ENCODE data around the gene CSRP1.
A peak's percentile ranks its signal among the peaks of the same experiment; 100 is the strongest.
"Not testable (repeated sequence)": the region's sequence is repeated elsewhere in the genome, so short reads cannot be mapped to it uniquely, and the experiment has no call there.

The CSRP1 gene

GRCh38 chr1:201496296-201496690 lies 10.6 kb downstream of the CSRP1 start:
- no peak for DNase-seq (ENCODE audit: low read depth in 2 of 2)

- no peak for DNase-seq (ENCODE audit: low read depth in 2 of 2)
Measured at GRCh38 chr1:201495551-201496295, 11.2 kb downstream of the CSRP1 start.

- DNase-seq (ENCODE audit: low read depth in 2 of 2) = no peak
Measured at GRCh38 chr1:201493757-201494617, 12.9 kb downstream of the CSRP1 start.

- DNase-seq (ENCODE audit: low read depth in 2 of 2) = not testable (repeated sequence)
Measured at GRCh38 chr1:201493026-201493656, 13.8 kb downstream of the CSRP1 start.

- no peak for DNase-seq (ENCODE audit: low read depth in 2 of 2)
Measured at GRCh38 chr1:201491896-201492511, 14.9 kb downstream of the CSRP1 start.

GRCh38 chr1:201490708-201491131 lies 16.2 kb downstream of the CSRP1 start:
- no peak for DNase-seq (ENCODE audit: low read depth in 2 of 2)

- DNase-seq (ENCODE audit: low read depth in 2 of 2) = no peak
Measured at GRCh38 chr1:201489643-201490261, 17.2 kb downstream of the CSRP1 start.

GRCh38 chr1:201488830-201489589 lies 17.9 kb downstream of the CSRP1 start:
- DNase-seq (ENCODE audit: low read depth in 2 of 2) = no peak

GRCh38 chr1:201487742-201488141 lies 19.2 kb downstream of the CSRP1 start:
- DNase-seq (ENCODE audit: low read depth in 2 of 2) = no peak

- no peak for DNase-seq (ENCODE audit: low read depth in 2 of 2)
Measured at GRCh38 chr1:201486187-201486586, 20.7 kb downstream of the CSRP1 start.

- no peak for DNase-seq (ENCODE audit: low read depth in 2 of 2)
Measured at GRCh38 chr1:201485184-201485774, 21.6 kb downstream of the CSRP1 start.

- no peak for DNase-seq (ENCODE audit: low read depth in 2 of 2)
Measured at GRCh38 chr1:201483373-201483949, 23.5 kb downstream of the CSRP1 start.

- no peak for DNase-seq (ENCODE audit: low read depth in 2 of 2)
Measured at GRCh38 chr1:201482755-201483154, 24.2 kb downstream of the CSRP1 start.

- peak; percentile 66 to 68 for DNase-seq (ENCODE audit: low read depth in 2 of 2)
Measured at GRCh38 chr1:201481761-201482493, 25.0 kb downstream of the CSRP1 start.

GRCh38 chr1:201481004-201481380 lies 25.9 kb downstream of the CSRP1 start:
- no peak for DNase-seq (ENCODE audit: low read depth in 2 of 2)

GRCh38 chr1:201480231-201481003 lies 26.5 kb downstream of the CSRP1 start:
- peak; percentile 32 to 57 for DNase-seq (ENCODE audit: low read depth in 2 of 2)

GRCh38 chr1:201479201-201479730 lies 27.7 kb downstream of the CSRP1 start:
- DNase-seq (ENCODE audit: low read depth in 2 of 2) = no peak

- DNase-seq (ENCODE audit: low read depth in 2 of 2) = not testable (repeated sequence)
Measured at GRCh38 chr1:201478666-201479065, 28.3 kb downstream of the CSRP1 start.

Measured in stimulated activated CD8-positive, alpha-beta memory T cell treated with anti-CD3 and anti-CD28 coated beads, Interleukin-15, amount 100 ng/mL, for 48 hours (primary cell).